Stimulated activated CD8-positive, alpha-beta memory T cell treated with anti-CD3 and anti-CD28 coated beads, Interleukin-12 subunit alpha, Interleukin-12 subunit beta, amount 100 ng/mL, for 1 hour (primary cell): ENCODE measurements around the gene PTTG1.

Experiments used
- DNase-seq: peaks from one replicate; pipeline ENCODE4 v3.0.0-alpha.2; 2020; ENCODE audit warnings: low read depth

Gene PTTG1

GRCh38 chr5:160473681-160474080 lies 52.0 kb downstream of the PTTG1 start:
- DNase-seq, result no peak

GRCh38 chr5:160474084-160474483 lies 52.4 kb downstream of the PTTG1 start:
- DNase-seq, result no peak

DNA sequence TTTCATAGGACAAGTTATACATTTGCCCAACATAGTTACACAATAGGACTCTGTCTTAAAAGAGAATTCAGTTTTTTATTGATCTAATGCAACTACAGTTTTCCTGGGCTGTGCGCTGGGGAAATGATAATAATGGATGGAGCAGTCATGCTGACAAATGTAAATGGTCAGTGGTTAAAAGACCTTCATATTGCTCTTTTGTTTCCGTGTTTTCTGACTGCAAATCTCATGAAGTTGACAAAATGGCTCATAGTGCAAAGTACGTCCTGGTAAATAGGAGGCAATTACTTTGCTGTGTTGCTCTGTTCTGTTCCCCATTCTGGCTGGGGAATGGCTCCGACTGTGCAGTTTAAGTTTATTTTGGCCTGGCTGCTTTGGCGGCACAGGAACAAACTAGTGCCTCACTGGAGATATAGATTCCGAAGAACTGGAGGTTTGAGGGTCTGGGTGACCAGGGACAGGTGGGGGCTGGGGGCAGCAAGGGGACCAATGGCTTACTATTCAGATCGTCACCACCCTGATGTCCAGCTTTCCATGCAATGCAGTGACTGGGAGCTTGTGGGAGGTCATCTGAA lies 54.3 kb downstream of the PTTG1 start:
- no peak for DNase-seq

DNA sequence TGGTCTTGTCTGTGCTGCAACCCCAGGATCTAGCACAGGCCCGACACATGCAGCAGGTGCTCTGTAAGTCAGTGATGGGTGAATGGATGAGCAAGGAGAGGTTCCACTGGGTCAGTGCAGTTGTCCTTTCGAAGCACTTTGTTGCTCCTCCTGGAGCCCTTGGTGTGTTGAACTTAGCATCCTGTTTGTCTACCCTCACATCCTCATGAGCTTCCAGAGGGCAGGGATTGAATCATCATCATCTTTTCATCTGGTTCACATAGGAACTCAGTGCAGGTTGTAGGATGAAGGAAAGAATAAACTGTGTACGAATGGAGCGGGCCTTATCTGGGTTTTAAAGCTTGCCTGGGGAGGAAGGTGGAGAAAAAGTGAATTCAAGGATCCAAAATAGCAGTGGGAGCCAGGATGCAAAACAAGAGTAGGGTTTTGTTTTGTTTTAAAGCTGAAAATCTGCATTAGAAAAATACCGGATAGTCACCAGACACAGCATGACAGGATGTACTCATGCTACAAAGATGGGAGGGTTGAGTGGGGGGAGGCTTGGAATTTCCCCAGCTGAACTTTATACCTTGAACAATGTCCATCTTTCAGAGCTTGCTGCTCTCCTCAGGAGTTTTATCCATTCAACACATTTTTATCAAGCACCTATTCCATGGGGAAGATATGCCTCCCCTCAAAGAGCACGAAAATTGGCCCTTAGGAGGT lies 55.8 kb downstream of the PTTG1 start:
- no peak for DNase-seq

DNA sequence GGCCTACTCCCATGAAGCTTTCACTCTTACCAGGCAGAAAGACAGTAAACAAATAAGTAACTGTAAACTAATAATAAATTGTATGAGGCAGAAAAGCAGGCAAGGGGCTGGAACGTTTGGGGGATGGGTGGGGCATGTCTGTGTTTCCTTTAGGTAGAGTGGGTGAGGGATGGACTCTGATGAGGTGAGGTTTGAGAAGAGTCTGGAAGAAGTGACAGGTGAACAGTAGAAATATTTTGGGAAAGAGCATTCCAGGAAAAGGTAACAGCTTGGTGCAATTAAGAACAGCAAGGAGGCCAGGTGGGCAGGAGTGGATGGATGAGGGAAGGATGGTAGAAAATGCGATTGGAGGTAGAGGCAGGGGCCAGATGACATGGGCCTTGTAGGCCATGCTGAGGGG lies 56.5 kb downstream of the PTTG1 start:
- no peak for DNase-seq
